SK-N-SH (cell line): ENCODE data around the gene CDCA3. TPM values are rescaled to one million over a fixed set of nuclear protein-coding genes. Genes with fewer than 3 reads are reported as not detected.

Source experiments
- CTCF ChIA-PET: fragments of 300-600, 350-600 bp; formaldehyde crosslinking; extraction: SDS; loops from one replicate; lab custom pipeline; 2021; lab: Yijun Ruan, JAX
- POLR2A ChIA-PET: fragments of 350-600 bp; sonication (Branson Sonifier 250); formaldehyde crosslinking; extraction: SDS; loops from one replicate; lab custom pipeline; 2020; ENCODE audit warnings: antibody characterized with exemption, inconsistent platforms; lab: Yijun Ruan, JAX
- DNase-seq: peaks from one replicate; pipeline ENCODE4 v3.0.0; 2012
- H2AFZ ChIP-seq: fragments of 200-600 bp; sonication (generic); 2 replicates; pipeline ENCODE4 v1.8.1; 2016; ENCODE audit warnings: antibody characterized with exemption, mild to moderate bottlenecking, low read depth
- H3F3A ChIP-seq: fragments of 200-600 bp; sonication (generic); replicated peaks from 2 replicates; pipeline ENCODE3; 2016; ENCODE audit warnings: antibody characterized with exemption, mild to moderate bottlenecking; ENCODE audit not compliant: insufficient read depth
- H3K27ac ChIP-seq, 2 experiments: fragments of 200-500 bp in 1 of 2; fragments of 200-600 bp in 1 of 2; sonication (Bioruptor generic) in 1 of 2; sonication (generic), shearing (Covaris generic) in 1 of 2; 2 replicates each; pipeline versions ENCODE4 v1.5.1 to v1.6.1; 2014 to 2016; ENCODE audit warnings: low read depth in 2 of 2, inconsistent platforms in 1 of 2, low read length in 1 of 2, mild to moderate bottlenecking in 1 of 2, mixed read lengths in 1 of 2
- H3K27me3 ChIP-seq: fragments of 200-600 bp; sonication (generic), shearing (Covaris generic); 2 replicates; pipeline ENCODE4 v1.6.1; 2016; ENCODE audit warnings: mixed run types; ENCODE audit not compliant: insufficient read depth
- H3K36me3 ChIP-seq, 2 experiments: fragments of 200-500 bp in 1 of 2; fragments of 200-600 bp in 1 of 2; sonication (Bioruptor generic) in 1 of 2; sonication (generic) in 1 of 2; replicated peaks in 1 of 2; 2 replicates each; pipeline versions ENCODE3 to v1.5.1; 2014 to 2016; ENCODE audit warnings: low read length in 1 of 2, mild to moderate bottlenecking in 1 of 2; ENCODE audit not compliant: insufficient read depth in 2 of 2, control insufficient read depth in 1 of 2
- H3K4me1 ChIP-seq, 2 experiments: fragments of 200-500 bp in 1 of 2; fragments of 200-600 bp in 1 of 2; sonication (Bioruptor generic) in 1 of 2; sonication (generic), shearing (Covaris generic) in 1 of 2; 2 replicates each; pipeline versions ENCODE4 v1.5.1 to v1.6.1; 2014 to 2016; ENCODE audit warnings: low read depth in 1 of 2, low read length in 1 of 2, mixed run types in 1 of 2; ENCODE audit not compliant: insufficient read depth in 2 of 2, control insufficient read depth in 1 of 2
- H3K4me2 ChIP-seq: fragments of 200-600 bp; sonication (generic), shearing (Covaris generic); 2 replicates; pipeline ENCODE4 v1.6.1; 2017; ENCODE audit warnings: mixed run types
- H3K4me3 ChIP-seq, 2 experiments: fragments of 200-500 bp in 1 of 2; fragments of 200-600 bp in 1 of 2; sonication (Bioruptor generic) in 1 of 2; sonication (generic), shearing (Covaris generic) in 1 of 2; 2 replicates each; pipeline versions ENCODE4 v1.5.1 to v1.8.1; 2014 to 2016; ENCODE audit warnings: low read depth in 2 of 2, inconsistent platforms in 1 of 2, low read length in 1 of 2, mild to moderate bottlenecking in 1 of 2, mixed read lengths in 1 of 2, moderate library complexity in 1 of 2
- H3K79me2 ChIP-seq: fragments of 200-600 bp; sonication (generic); 2 replicates; pipeline ENCODE4 v1.8.1; 2017; ENCODE audit warnings: mild to moderate bottlenecking; ENCODE audit not compliant: insufficient read depth
- H3K9ac ChIP-seq: fragments of 200-600 bp; sonication (generic); 2 replicates; pipeline ENCODE4 v1.6.1; 2017; ENCODE audit warnings: mixed run types
- H3K9me2 ChIP-seq: fragments of 200-600 bp; sonication (generic); 2 replicates; pipeline ENCODE4 v1.6.1; 2017; ENCODE audit warnings: mixed run types
- H3K9me3 ChIP-seq: fragments of 200-600 bp; sonication (generic); 2 replicates; pipeline ENCODE4 v1.6.1; 2017; ENCODE audit warnings: mixed run types, mild to moderate bottlenecking, moderate library complexity
- H4K20me1 ChIP-seq: fragments of 200-600 bp; sonication (generic); 2 replicates; pipeline ENCODE4 v1.6.1; 2017; ENCODE audit warnings: mild to moderate bottlenecking, mixed run types; ENCODE audit not compliant: insufficient read depth
- CHD2 ChIP-seq: fragments of 150-350 bp; IDR thresholded peaks from 2 replicates; pipeline ENCODE4 v1.6.1; 2018; ENCODE audit warnings: low read length; ENCODE audit not compliant: partially characterized antibody
- ELF1 ChIP-seq: IDR thresholded peaks from 2 replicates; pipeline ENCODE4 v1.4.0; 2012
- EP300 ChIP-seq, 2 experiments: IDR thresholded peaks; 2 replicates each; pipeline versions ENCODE4 v1.4.0 to v1.6.1; 2012; ENCODE audit warnings: borderline replicate concordance in 1 of 2, low read depth in 1 of 2, low read length in 1 of 2
- FOSL2 ChIP-seq: IDR thresholded peaks from 2 replicates; pipeline ENCODE4 v1.4.0; 2012; ENCODE audit warnings: low read depth, mild to moderate bottlenecking, moderate library complexity, borderline replicate concordance
- JUND ChIP-seq: IDR thresholded peaks from 2 replicates; pipeline ENCODE4 v1.4.0; 2012
- MEF2A ChIP-seq: IDR thresholded peaks from 2 replicates; pipeline ENCODE4 v1.4.0; 2012; ENCODE audit warnings: low read depth, borderline replicate concordance
- NFIC ChIP-seq: IDR thresholded peaks from 2 replicates; pipeline ENCODE4 v1.4.0; 2012; ENCODE audit warnings: borderline replicate concordance
- NRF1 ChIP-seq: IDR thresholded peaks from 2 replicates; pipeline ENCODE4 v1.6.1; 2012; ENCODE audit warnings: low read depth, mild to moderate bottlenecking, low read length
- POLR2AphosphoS5 ChIP-seq: IDR thresholded peaks from 2 replicates; pipeline ENCODE4 v1.6.1; 2012; ENCODE audit warnings: low read depth, low read length
- RAD21 ChIP-seq: IDR thresholded peaks from 2 replicates; pipeline ENCODE4 v1.6.1; 2012; ENCODE audit warnings: mild to moderate bottlenecking, low read length
- RCOR1 ChIP-seq: fragments of 150-350 bp; IDR thresholded peaks from 2 replicates; pipeline ENCODE4 v1.6.1; 2017; ENCODE audit warnings: antibody characterized with exemption, low read length
- SMC3 ChIP-seq: IDR thresholded peaks from 2 replicates; pipeline ENCODE4 v1.6.1; 2012; ENCODE audit warnings: low read depth, low read length, improper control_type of control experiment
- TCF12 ChIP-seq: IDR thresholded peaks from 2 replicates; pipeline ENCODE4 v1.4.0; 2012
- TEAD4 ChIP-seq: IDR thresholded peaks from 2 replicates; pipeline ENCODE4 v1.4.0; 2012; ENCODE audit warnings: mild to moderate bottlenecking, borderline replicate concordance; ENCODE audit not compliant: insufficient read depth
- WGBS: methylation state at CpG from one replicate; pipeline ENCODE4 v1.1.6; 2017; ENCODE audit warnings: low lambda C conversion rate; 5-methylcytosine and 5-hydroxymethylcytosine counted together
- polyA plus RNA-seq, 3 experiments: library from polyadenylated mRNA; depleted of rRNA; stranded (reverse); fragments of >200 nt; gene quantifications; 2 replicates each; pipeline ENCODE4 v1.2.3, GENCODE V29; 2012
- TF ChIP-seq, protein P1 (sequence below): fragments of 150-350 bp; IDR thresholded peaks from 2 replicates; pipeline ENCODE4 v1.6.1; 2016; ENCODE audit warnings: mild to moderate bottlenecking, low read depth, low read length
- TF ChIP-seq, protein P2 (sequence below): fragments of 150-350 bp; IDR thresholded peaks from 2 replicates; pipeline ENCODE4 v1.6.1; 2017; ENCODE audit warnings: antibody characterized with exemption, low read length, low read depth, borderline replicate concordance
- TF ChIP-seq, protein P3 (sequence below): IDR thresholded peaks from 2 replicates; pipeline ENCODE4; 2012
- TF ChIP-seq, protein P4 (sequence below): IDR thresholded peaks from 2 replicates; pipeline ENCODE4 v1.4.0; 2012; ENCODE audit warnings: low read depth, borderline replicate concordance

CDCA3 gene
- polyA plus RNA-seq, 1 of the 3 experiments (the other 2 are of a cell fraction): 33.0 TPM

DNA sequence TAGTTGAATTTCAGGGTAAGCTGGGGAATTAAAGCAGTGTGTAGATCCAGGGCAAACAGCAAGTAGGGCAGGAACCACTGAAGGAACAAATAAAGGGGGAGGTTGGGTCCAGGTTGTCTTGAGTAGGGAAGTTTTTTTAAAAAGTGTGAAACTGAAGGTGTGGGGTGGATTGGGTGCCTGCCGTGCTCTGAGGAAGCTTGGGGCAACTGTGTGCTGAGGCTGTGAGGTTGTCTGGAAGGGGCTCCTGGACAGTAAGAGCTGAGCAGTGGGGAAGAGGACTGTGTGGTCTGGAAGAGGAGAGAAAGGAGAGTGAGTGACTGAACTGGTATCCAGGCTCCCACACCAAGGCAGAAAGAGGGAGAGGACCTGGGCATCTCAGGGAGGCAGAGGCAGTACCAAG lies 40.3 kb downstream of the CDCA3 start:
- Histone ChIP-seq H3F3A (no peaks in the 10 kb centered on the region), H3K27me3 (no peaks in the 10 kb centered on the region), H3K9me3 (no peaks in the 10 kb centered on the region), H3K27ac (no peak overlapping the region), H3K9me2 (no peaks in the 10 kb centered on the region), H2AFZ (no peak overlapping the region), H3K36me3 (no peaks in the 10 kb centered on the region), H4K20me1 (no peaks in the 10 kb centered on the region), H3K79me2 (no peaks in the 10 kb centered on the region), H3K4me1 (peaks cover 0 to 1% of the 10 kb centered on the region in 2 experiments; a peak in 1 of 4 replicates), H3K4me2 (no peak overlapping the region), H3K9ac (no peak overlapping the region), H3K4me3 (no peak overlapping the region)
- no peak for DNase-seq
- WGBS: 94% methylated on average over 1 of the region's 1 CpG
- POLR2A ChIA-PET: interaction anchor here (0.6 kb wide), 1 partner anchor 372 kb away, joined by 3 read pairs; no protein-coding TSS in a partner anchor
- no peak for TF ChIP-seq TCF12
- TF ChIP-seq, protein P1, sequence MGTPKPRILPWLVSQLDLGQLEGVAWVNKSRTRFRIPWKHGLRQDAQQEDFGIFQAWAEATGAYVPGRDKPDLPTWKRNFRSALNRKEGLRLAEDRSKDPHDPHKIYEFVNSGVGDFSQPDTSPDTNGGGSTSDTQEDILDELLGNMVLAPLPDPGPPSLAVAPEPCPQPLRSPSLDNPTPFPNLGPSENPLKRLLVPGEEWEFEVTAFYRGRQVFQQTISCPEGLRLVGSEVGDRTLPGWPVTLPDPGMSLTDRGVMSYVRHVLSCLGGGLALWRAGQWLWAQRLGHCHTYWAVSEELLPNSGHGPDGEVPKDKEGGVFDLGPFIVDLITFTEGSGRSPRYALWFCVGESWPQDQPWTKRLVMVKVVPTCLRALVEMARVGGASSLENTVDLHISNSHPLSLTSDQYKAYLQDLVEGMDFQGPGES: no peak
- TF ChIP-seq NFIC: no peak
- TF ChIP-seq, protein P2, sequence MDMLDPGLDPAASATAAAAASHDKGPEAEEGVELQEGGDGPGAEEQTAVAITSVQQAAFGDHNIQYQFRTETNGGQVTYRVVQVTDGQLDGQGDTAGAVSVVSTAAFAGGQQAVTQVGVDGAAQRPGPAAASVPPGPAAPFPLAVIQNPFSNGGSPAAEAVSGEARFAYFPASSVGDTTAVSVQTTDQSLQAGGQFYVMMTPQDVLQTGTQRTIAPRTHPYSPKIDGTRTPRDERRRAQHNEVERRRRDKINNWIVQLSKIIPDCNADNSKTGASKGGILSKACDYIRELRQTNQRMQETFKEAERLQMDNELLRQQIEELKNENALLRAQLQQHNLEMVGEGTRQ: no peak
- TF ChIP-seq ELF1: no peak
- no peak for TF ChIP-seq POLR2AphosphoS5
- TF ChIP-seq, protein P3, sequence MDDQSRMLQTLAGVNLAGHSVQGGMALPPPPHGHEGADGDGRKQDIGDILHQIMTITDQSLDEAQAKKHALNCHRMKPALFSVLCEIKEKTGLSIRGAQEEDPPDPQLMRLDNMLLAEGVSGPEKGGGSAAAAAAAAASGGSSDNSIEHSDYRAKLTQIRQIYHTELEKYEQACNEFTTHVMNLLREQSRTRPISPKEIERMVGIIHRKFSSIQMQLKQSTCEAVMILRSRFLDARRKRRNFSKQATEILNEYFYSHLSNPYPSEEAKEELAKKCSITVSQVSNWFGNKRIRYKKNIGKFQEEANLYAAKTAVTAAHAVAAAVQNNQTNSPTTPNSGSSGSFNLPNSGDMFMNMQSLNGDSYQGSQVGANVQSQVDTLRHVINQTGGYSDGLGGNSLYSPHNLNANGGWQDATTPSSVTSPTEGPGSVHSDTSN: no peak
- TF ChIP-seq JUND: no peak
- no peak for TF ChIP-seq RCOR1
- no peak for TF ChIP-seq SMC3
- TF ChIP-seq, protein P4, sequence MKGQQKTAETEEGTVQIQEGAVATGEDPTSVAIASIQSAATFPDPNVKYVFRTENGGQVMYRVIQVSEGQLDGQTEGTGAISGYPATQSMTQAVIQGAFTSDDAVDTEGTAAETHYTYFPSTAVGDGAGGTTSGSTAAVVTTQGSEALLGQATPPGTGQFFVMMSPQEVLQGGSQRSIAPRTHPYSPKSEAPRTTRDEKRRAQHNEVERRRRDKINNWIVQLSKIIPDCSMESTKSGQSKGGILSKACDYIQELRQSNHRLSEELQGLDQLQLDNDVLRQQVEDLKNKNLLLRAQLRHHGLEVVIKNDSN: no peak
- CTCF ChIA-PET: interaction anchor here (0.6 to 5.3 kb wide), 5 partner anchors 12 to 206 kb away, joined by 3 to 26 read pairs (median 5); partner anchors contain the start of gene MLF2

GRCh38 chr12:6809056-6809455 lies 42.0 kb downstream of the CDCA3 start:
- Histone ChIP-seq H3K79me2 (no peaks in the 10 kb centered on the region), H3K4me1 (no peaks in the 10 kb centered on the region; a peak in 1 of 4 replicates), H3K27me3 (no peaks in the 10 kb centered on the region), H3F3A (no peaks in the 10 kb centered on the region), H3K27ac (no peak overlapping the region), H2AFZ (no peak overlapping the region; the same call in 1 of the 2 replicates), H3K4me2 (no peak overlapping the region), H3K9me3 (no peaks in the 10 kb centered on the region), H3K4me3 (no peak overlapping the region), H3K36me3 (no peaks in the 10 kb centered on the region), H3K9ac (no peak overlapping the region), H3K9me2 (no peaks in the 10 kb centered on the region), H4K20me1 (no peaks in the 10 kb centered on the region)
- 83% methylated on average over 10 of the region's 10 CpGs for WGBS
- ChIA-PET POLR2A (interaction anchor here (0.6 kb wide), 1 partner anchor 14 kb away, joined by 3 read pairs; no protein-coding TSS in a partner anchor), CTCF (interaction anchor here (1.1 to 1.4 kb wide), 2 partner anchors 10 to 55 kb away, joined by 3 to 5 read pairs; partner anchors contain the start of gene MLF2)
- TF ChIP-seq CHD2: no peak
- TF ChIP-seq JUND: no peak
- no peak for TF ChIP-seq FOSL2
- TF ChIP-seq RAD21: no peak
- TF ChIP-seq MEF2A: no peak
- TF ChIP-seq EP300 (IDR thresholded peaks at IDR 0.05; ENCODE audit: borderline replicate concordance in 1 of 2, low read depth in 1 of 2, low read length in 1 of 2): no peak
- no peak for TF ChIP-seq TEAD4
- no peak for TF ChIP-seq NRF1
- DNase-seq: no peak
